H1 (cell line): Measurements from ENCODE around the gene GLTP. TPM values are rescaled to one million over a fixed set of nuclear protein-coding genes. Genes with fewer than 3 reads are reported as not detected.
A peak's percentile ranks its signal among the peaks of the same experiment; 100 is the strongest.

ENCODE experiments used
- CTCF ChIA-PET: fragments of 300-600 bp; sonication (Branson Sonifier 250); formaldehyde crosslinking; loops from one replicate; lab custom pipeline; 2021; ENCODE audit not compliant: partially characterized antibody; lab: Charles Lee
- POLR2A ChIA-PET: fragments of 300-600 bp; sonication (Branson Sonifier 250); formaldehyde crosslinking; loops from one replicate; lab custom pipeline; 2021; ENCODE audit warnings: inconsistent platforms; ENCODE audit not compliant: partially characterized antibody; lab: Charles Lee
- DNase-seq, 2 experiments: peaks; one replicate each; pipeline versions ENCODE4 v3.0.0 to v3.0.0-alpha.2; 2010 to 2022; ENCODE audit warnings: low spot score in 2 of 2, low read depth in 1 of 2, mixed read lengths in 1 of 2
- FAIRE-seq: peaks from 2 replicates; lab custom pipeline; 2011; peaks lifted over from hg19 to GRCh38; lab: Jason Lieb, UNC
- H2AFZ ChIP-seq: 2 replicates; pipeline ENCODE4 v1.8.1; 2012; ENCODE audit warnings: low read length, inconsistent platforms
- H2AK5ac ChIP-seq: 2 replicates; pipeline ENCODE4 v1.6.1; 2013; ENCODE audit warnings: low read depth, low read length
- H2BK120ac ChIP-seq: replicated peaks from 2 replicates; pipeline ENCODE3; 2013; ENCODE audit warnings: low read depth, low read length, inconsistent platforms
- H2BK12ac ChIP-seq: 2 replicates; pipeline ENCODE4 v1.6.1; 2013; ENCODE audit warnings: low read depth, low read length
- H2BK15ac ChIP-seq: 2 replicates; pipeline ENCODE4 v1.6.1; 2013; ENCODE audit warnings: low read length
- H2BK20ac ChIP-seq: 2 replicates; pipeline ENCODE4 v1.6.1; 2013; ENCODE audit warnings: low read length
- H2BK5ac ChIP-seq: 2 replicates; pipeline ENCODE4 v1.6.1; 2013; ENCODE audit warnings: low read depth, low read length
- H3K14ac ChIP-seq: 2 replicates; pipeline ENCODE4 v1.6.1; 2013; ENCODE audit warnings: inconsistent platforms; ENCODE audit not compliant: insufficient read length
- H3K18ac ChIP-seq: 2 replicates; pipeline ENCODE4 v1.6.1; 2013; ENCODE audit warnings: low read length; ENCODE audit errors: extremely low read depth
- H3K23ac ChIP-seq: 2 replicates; pipeline ENCODE4 v1.6.1; 2013; ENCODE audit warnings: inconsistent platforms; ENCODE audit not compliant: insufficient read length
- H3K23me2 ChIP-seq: 2 replicates; pipeline ENCODE4 v1.6.1; 2013; ENCODE audit warnings: low read depth, low read length
- H3K27ac ChIP-seq: 2 replicates; pipeline ENCODE4 v1.6.1; 2011; ENCODE audit warnings: low read depth, low read length, inconsistent platforms
- H3K27me3 ChIP-seq, 4 experiments: replicated peaks in 1 of 4; 1 replicate in 1 of 4; 2 replicates in 3 of 4; pipeline versions ENCODE4 v1.6.1 to v1.8.1; 2011 to 2013; ENCODE audit warnings: low read length in 3 of 4, mild to moderate bottlenecking in 3 of 4, inconsistent platforms in 2 of 4, mixed read lengths in 2 of 4, moderate library complexity in 1 of 4; ENCODE audit not compliant: control insufficient read depth in 3 of 4, insufficient read depth in 3 of 4; ENCODE audit errors: extremely low read depth in 1 of 4
- H3K36me3 ChIP-seq, 4 experiments: 2 replicates each; pipeline versions ENCODE4 v1.6.1 to v1.8.1; 2011 to 2013; ENCODE audit warnings: mild to moderate bottlenecking in 4 of 4, low read length in 3 of 4, moderate library complexity in 2 of 4, control low read depth in 1 of 4, inconsistent platforms in 1 of 4; ENCODE audit not compliant: insufficient read depth in 4 of 4, control insufficient read depth in 2 of 4
- H3K4ac ChIP-seq: replicated peaks from 2 replicates; pipeline ENCODE3; 2013; ENCODE audit warnings: low read length, low read depth, mixed read lengths, inconsistent platforms; ENCODE audit not compliant: insufficient read length
- H3K4me1 ChIP-seq, 4 experiments: replicated peaks in 1 of 4; 1 replicate in 1 of 4; 2 replicates in 3 of 4; pipeline versions ENCODE4 v1.6.1 to v1.8.1; 2011 to 2013; ENCODE audit warnings: low read length in 3 of 4, inconsistent platforms in 2 of 4, mixed read lengths in 1 of 4; ENCODE audit not compliant: insufficient read depth in 4 of 4, control insufficient read depth in 3 of 4
- H3K4me2 ChIP-seq, 2 experiments: 2 replicates each; pipeline versions ENCODE4 v1.6.1 to v1.8.1; 2011 to 2013; ENCODE audit warnings: low read depth in 2 of 2, low read length in 2 of 2, control low read depth in 1 of 2, inconsistent platforms in 1 of 2, mild to moderate bottlenecking in 1 of 2; ENCODE audit not compliant: insufficient read depth in 1 of 2
- H3K4me3 ChIP-seq, 4 experiments: fragments of 200-600, 300-600 bp in 1 of 4; sonication (generic), shearing (Covaris generic), sonication (Bioruptor Twin) in 1 of 4; 2 replicates each; pipeline versions ENCODE4 v1.5.1 to v1.8.1; 2011 to 2016; ENCODE audit warnings: low read length in 4 of 4, low read depth in 3 of 4, control low read depth in 2 of 4, inconsistent platforms in 2 of 4, mild to moderate bottlenecking in 2 of 4, mixed read lengths in 1 of 4, moderate library complexity in 1 of 4; ENCODE audit not compliant: insufficient read depth in 2 of 4; ENCODE audit errors: extremely low read depth in 1 of 4
- H3K56ac ChIP-seq: replicated peaks from 2 replicates; pipeline ENCODE3; 2013; ENCODE audit warnings: low read depth, mild to moderate bottlenecking, mixed read lengths, low read length, inconsistent platforms; ENCODE audit not compliant: insufficient read length
- H3K79me1 ChIP-seq: 2 replicates; pipeline ENCODE4 v1.6.1; 2013; ENCODE audit warnings: low read depth, low read length, control low read depth
- H3K79me2 ChIP-seq, 2 experiments: 2 replicates each; pipeline versions ENCODE4 v1.6.1 to v1.8.1; 2012 to 2013; ENCODE audit warnings: low read length in 2 of 2, mild to moderate bottlenecking in 2 of 2, inconsistent platforms in 1 of 2; ENCODE audit not compliant: insufficient read depth in 2 of 2, control insufficient read depth in 1 of 2
- H3K9ac ChIP-seq, 4 experiments: replicated peaks in 1 of 4; 1 replicate in 1 of 4; 2 replicates in 3 of 4; pipeline versions ENCODE4 v1.6.1 to v1.8.1; 2011 to 2013; ENCODE audit warnings: low read depth in 3 of 4, low read length in 3 of 4, control low read depth in 2 of 4, mild to moderate bottlenecking in 2 of 4, moderate library complexity in 2 of 4, inconsistent platforms in 1 of 4; ENCODE audit errors: extremely low read depth in 1 of 4
- H3K9me3 ChIP-seq, 2 experiments: 2 replicates each; pipeline versions ENCODE4 v1.6.1 to v1.8.1; 2012 to 2013; ENCODE audit warnings: mild to moderate bottlenecking in 2 of 2, moderate library complexity in 2 of 2, control low read depth in 1 of 2, inconsistent platforms in 1 of 2, low read depth in 1 of 2, low read length in 1 of 2, mixed read lengths in 1 of 2; ENCODE audit not compliant: insufficient read depth in 2 of 2
- H4K20me1 ChIP-seq, 2 experiments: replicated peaks in 1 of 2; 2 replicates each; pipeline versions ENCODE3 to v1.8.1; 2011 to 2013; ENCODE audit warnings: inconsistent platforms in 2 of 2, low read length in 2 of 2, mild to moderate bottlenecking in 1 of 2; ENCODE audit not compliant: insufficient read depth in 2 of 2, control insufficient read depth in 1 of 2
- H4K5ac ChIP-seq: 2 replicates; pipeline ENCODE4 v1.6.1; 2013; ENCODE audit warnings: low read length, low read depth, mixed read lengths, inconsistent platforms; ENCODE audit not compliant: insufficient read length
- H4K8ac ChIP-seq: 2 replicates; pipeline ENCODE4 v1.8.0; 2013; ENCODE audit warnings: mild to moderate bottlenecking, moderate library complexity, low read length, inconsistent platforms; ENCODE audit not compliant: insufficient read depth; ENCODE audit errors: extremely low read depth
- H4K91ac ChIP-seq: replicated peaks from 2 replicates; pipeline ENCODE3; 2013; ENCODE audit warnings: low read length, mixed read lengths, inconsistent platforms; ENCODE audit not compliant: insufficient read length
- NRF1 ChIP-seq: IDR thresholded peaks from 2 replicates; pipeline ENCODE4 v1.6.1; 2011; ENCODE audit warnings: mild to moderate bottlenecking, low read depth, low read length, improper control_type of control experiment
- PHF8 ChIP-seq: fragments of 200-600 bp; sonication (generic); conservative IDR thresholded peaks from 2 replicates; pipeline ENCODE4 v1.7.1; 2012; ENCODE audit warnings: low read depth, mild to moderate bottlenecking, inconsistent platforms, low read length, moderate library complexity
- WGBS, 2 experiments: shearing (Covaris generic) in 1 of 2; methylation state at CpG; one replicate each; pipeline versions ENCODE4 v1.1.6 to v1.1.7; 2013 to 2015; ENCODE audit warnings: low lambda C conversion rate in 2 of 2, mixed read lengths in 2 of 2, inconsistent platforms in 1 of 2, low coverage in 1 of 2, missing lambda C conversion rate in 1 of 2; ENCODE audit not compliant: insufficient replicate concordance in 2 of 2, insufficient coverage in 1 of 2, insufficient read length in 1 of 2; ENCODE audit errors: extremely low coverage in 1 of 2, missing lambda C conversion rate in 1 of 2; 5-methylcytosine and 5-hydroxymethylcytosine counted together
- polyA plus RNA-seq, 7 experiments: library from polyadenylated mRNA; depleted of rRNA in 3 of 7; stranded (reverse) in 5 of 7; unstranded in 2 of 7; fragments of >200 nt in 5 of 7; fragments of 200-250 nt in 2 of 7; gene quantifications; 1 replicate in 5 of 7; 2 replicates in 1 of 7; 4 replicates in 1 of 7; pipeline versions ENCODE4 v1.2.1 to v1.2.3, GENCODE V29; 2011 to 2013; ENCODE audit warnings: missing spikeins in 2 of 7, mixed read lengths in 2 of 7
- total RNA-seq: library from RNA; stranded (reverse); fragmentation: NEBNext Ultra II Directional; extraction: Animal tissue kit (Norgen Biotek cat#: 25700); gene quantifications from 2 replicates; pipeline ENCODE4 v1.2.1, GENCODE V29; 2021

The GLTP gene
- total and polyA plus RNA-seq, 2 of the 8 experiments (the other 6 are each of a cell fraction or from before 2014, with no cell fraction given), result 9.8 to 26.1 TPM

DNA sequence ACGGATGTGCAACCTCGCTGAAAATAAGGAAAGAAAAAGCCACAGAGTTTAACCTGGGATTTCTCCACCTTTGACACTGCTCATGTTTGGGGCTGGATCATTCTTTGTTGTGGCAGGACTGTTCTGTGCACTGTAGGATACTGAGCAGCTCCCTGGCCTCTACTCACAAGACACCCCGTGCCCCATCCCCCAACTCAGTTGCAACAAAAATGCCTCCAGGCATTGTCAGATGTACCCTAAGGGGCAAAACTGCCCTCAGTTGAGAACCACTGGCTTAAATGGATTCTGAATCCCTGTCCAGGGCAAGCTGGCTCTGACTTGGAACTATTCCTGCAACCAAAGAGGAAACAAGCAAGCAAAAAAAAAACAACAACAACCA is 2.1 kb downstream of the GLTP start:
- no peak overlapping the region for H4K5ac ChIP-seq
- DNase-seq, result no peak
- no peak overlapping the region for H3K4me3 ChIP-seq
- WGBS, 2 experiments, result 76% methylated on average over 3 of the region's 3 CpGs; no CpG with 5 or more reads in 1 of the 2 experiments
- H3K18ac ChIP-seq, result no peak overlapping the region
- no peak overlapping the region for H2BK20ac ChIP-seq
- no peak overlapping the region for H2BK12ac ChIP-seq
- peaks cover 5% of the 10 kb centered on the region; the same call in 1 of the 2 replicates for H3K79me1 ChIP-seq
- H4K91ac ChIP-seq, result no peak overlapping the region
- peaks cover 14% of the 10 kb centered on the region for H3K23me2 ChIP-seq
- H3K27me3 ChIP-seq, result no peaks in the 10 kb centered on the region; a peak in 1 of 7 replicates
- peaks cover 0 to 33% of the 10 kb centered on the region in 2 experiments; a peak in 2 of 4 replicates for H3K79me2 ChIP-seq
- ChIA-PET POLR2A (interaction anchor here (1.4 kb wide), 1 partner anchor 14 kb away, joined by 4 read pairs; no protein-coding TSS in a partner anchor), CTCF (interaction anchor here (1.1 to 3.3 kb wide), 9 partner anchors 8 to 74 kb away, joined by 3 to 37 read pairs (median 5); no protein-coding TSS in a partner anchor)
- no peak overlapping the region for H3K27ac ChIP-seq
- H2BK5ac ChIP-seq, result no peak overlapping the region
- H3K14ac ChIP-seq, result no peak overlapping the region
- H3K9me3 ChIP-seq, result no peaks in the 10 kb centered on the region
- no peak overlapping the region; a peak in 1 of 7 replicates for H3K9ac ChIP-seq
- H4K20me1 ChIP-seq, result peaks cover 0 to 7% of the 10 kb centered on the region in 2 experiments
- no peak overlapping the region for H3K56ac ChIP-seq
- TF ChIP-seq PHF8, result no peak
- no peak for TF ChIP-seq NRF1
- H2AK5ac ChIP-seq, result no peak overlapping the region
- H3K4ac ChIP-seq, result no peak overlapping the region
- peak overlapping the region in 1 of 2 experiments; percentile 100; a peak in 1 of 4 replicates for H3K4me2 ChIP-seq
- no peak overlapping the region for H4K8ac ChIP-seq
- no peak overlapping the region for H3K23ac ChIP-seq
- H2BK15ac ChIP-seq, result no peak overlapping the region
- FAIRE-seq, result no peak
- H2AFZ ChIP-seq, result no peak overlapping the region
- H3K4me1 ChIP-seq, result peaks cover 11 to 29% (median 14%) of the 10 kb centered on the region in 4 experiments
- H2BK120ac ChIP-seq, result no peak overlapping the region
- H3K36me3 ChIP-seq, result no peaks in the 10 kb centered on the region
